Left lung (tissue), 10 donors: Measurements from ENCODE around the gene GRK1. TPM values are rescaled to one million over a fixed set of nuclear protein-coding genes. Genes with fewer than 3 reads are reported as not detected.
"Not testable (repeated sequence)": the region's sequence is repeated elsewhere in the genome, so short reads cannot be mapped to it uniquely, and the experiment has no call there.

Experiments used
- ATAC-seq: fragments of 200-7000 bp; cut with Tn5 transposase; one replicate; pipeline ENCODE4 v1.9.1; 2020; ENCODE audit warnings: moderate library complexity
- DNase-seq, 4 donors: peaks; one replicate each; pipeline ENCODE4 v3.0.0-alpha.2; 2013 to 2020
- H3K27ac ChIP-seq, 2 donors: fragments of 200-600 bp; sonication (generic) in 1 of 2; one replicate each; pipeline versions ENCODE4 v1.5.0 to v1.8.0; 2020 to 2021
- H3K27me3 ChIP-seq, 2 donors: fragments of 200-600 bp; sonication (generic) in 1 of 2; one replicate each; pipeline versions ENCODE4 v1.5.0 to v1.8.0; 2020 to 2021
- H3K36me3 ChIP-seq, 2 donors: fragments of 200-600 bp; sonication (generic) in 1 of 2; one replicate each; pipeline versions ENCODE4 v1.5.0 to v1.8.0; 2020 to 2021
- H3K4me1 ChIP-seq, 2 donors: fragments of 200-600 bp; one replicate each; pipeline ENCODE4 v1.8.0; 2021
- H3K4me3 ChIP-seq, 2 donors: fragments of 200-600 bp; sonication (generic) in 1 of 2; one replicate each; pipeline versions ENCODE4 v1.5.0 to v1.8.0; 2020 to 2021; ENCODE audit warnings: mild to moderate bottlenecking in 1 of 2
- H3K9me3 ChIP-seq, 2 donors: fragments of 200-600 bp; sonication (generic) in 1 of 2; one replicate each; pipeline versions ENCODE4 v1.5.0 to v1.8.0; 2020 to 2021
- CTCF ChIP-seq, 2 donors: fragments of 200-600 bp; sonication (generic) in 1 of 2; IDR thresholded peaks; one replicate each; pipeline versions ENCODE4 v1.5.0 to v1.8.0; 2021; ENCODE audit warnings: antibody characterized with exemption in 2 of 2
- intact Hi-C, 2 donors: fragments of 100-400 bp; cut with DNase I; formaldehyde crosslinking; loops; one replicate each; pipeline versions ENCODE4 v1.11.2 to v1.14.2; 2022
- polyA plus RNA-seq, 6 donors: library from polyadenylated mRNA; unstranded; fragments of 120-200 nt; gene quantifications; one replicate each; pipeline ENCODE4 v1.2.1, GENCODE V29; 2013; ENCODE audit not compliant: insufficient read length in 6 of 6
- total RNA-seq, 2 donors: library from RNA; stranded (reverse); fragmentation: NEBNext Ultra II Directional; extraction: Animal tissue kit (Norgen Biotek cat#: 25700); gene quantifications; one replicate each; pipeline ENCODE4 v1.2.1, GENCODE V29; 2021
- donor health status: DM: no; HTN: yes; CAD: no.
- donor health status: DM: no; HTN: no; CAD: no.

The GRK1 gene
- total and polyA plus RNA-seq, 8 donors: 0.21 to 3.1 (median 1.2) TPM; not detected in 1

GRCh38 chr13:113749507-113749906 lies 82.5 kb downstream of the GRK1 start:
- no peak overlapping the region for H3K27ac ChIP-seq
- H3K27me3 ChIP-seq: peaks cover 0 to under 1% of the 10 kb centered on the region in 2 donors
- intact Hi-C loops: no loop called here
- no peak for TF ChIP-seq CTCF (IDR thresholded peaks at IDR 0.05)
- no peaks in the 10 kb centered on the region for H3K36me3 ChIP-seq
- H3K4me1 ChIP-seq: no peaks in the 10 kb centered on the region
- DNase-seq (peak in 1 of 4 donors; percentile 41), ATAC-seq (no peak)
- no peak overlapping the region for H3K4me3 ChIP-seq
- no peaks in the 10 kb centered on the region for H3K9me3 ChIP-seq

- TF ChIP-seq CTCF (IDR thresholded peaks at IDR 0.05): no peak
- DNase-seq: peak in 1 of 4 donors; percentile 51
- H3K9me3 ChIP-seq: no peaks in the 10 kb centered on the region
- H3K4me3 ChIP-seq: no peak overlapping the region
- no peak for ATAC-seq
- intact Hi-C loops: no loop called here
- no peak overlapping the region for H3K27ac ChIP-seq
- peaks cover 0 to 5% of the 10 kb centered on the region in 2 donors for H3K27me3 ChIP-seq
- no peaks in the 10 kb centered on the region for H3K4me1 ChIP-seq
- no peaks in the 10 kb centered on the region for H3K36me3 ChIP-seq
Measured at GRCh38 chr13:113749967-113750366, 82.9 kb downstream of the GRK1 start.

- DNase-seq (peak in 1 of 4 donors; percentile 43), ATAC-seq (no peak)
- intact Hi-C loops: no loop called here
- no peak overlapping the region for H3K4me3 ChIP-seq
- no peak overlapping the region for H3K27ac ChIP-seq
- H3K4me1 ChIP-seq: no peaks in the 10 kb centered on the region
- TF ChIP-seq CTCF (IDR thresholded peaks at IDR 0.05): no peak
- no peaks in the 10 kb centered on the region for H3K9me3 ChIP-seq
- H3K27me3 ChIP-seq: peaks cover 0 to 11% of the 10 kb centered on the region in 2 donors
- H3K36me3 ChIP-seq: no peaks in the 10 kb centered on the region
Measured at GRCh38 chr13:113750554-113751399, 83.8 kb downstream of the GRK1 start.

- H3K4me1 ChIP-seq: no peaks in the 10 kb centered on the region
- peaks cover 0 to 11% of the 10 kb centered on the region in 2 donors for H3K27me3 ChIP-seq
- intact Hi-C loops: no loop called here
- H3K9me3 ChIP-seq: no peaks in the 10 kb centered on the region
- DNase-seq: no peak
- H3K27ac ChIP-seq: no peak overlapping the region
- H3K36me3 ChIP-seq: no peaks in the 10 kb centered on the region
- ATAC-seq: no peak
- H3K4me3 ChIP-seq: no peak overlapping the region
- no peak for TF ChIP-seq CTCF (IDR thresholded peaks at IDR 0.05)
Measured at GRCh38 chr13:113751491-113751890, 84.5 kb downstream of the GRK1 start.

- ATAC-seq, intact Hi-C loops: not testable (repeated sequence)
Measured at GRCh38 chr13:113752211-113752986, 85.4 kb downstream of the GRK1 start.

More at GRCh38 chr13:113752211-113752986, 85.4 kb downstream of the GRK1 start:
- H3K36me3 ChIP-seq, DNase-seq, H3K4me3 ChIP-seq, H3K9me3 ChIP-seq, H3K4me1 ChIP-seq, H3K27ac ChIP-seq: not testable (repeated sequence)
- peaks cover 0 to 11% of the 10 kb centered on the region in 2 donors for H3K27me3 ChIP-seq
